H9 (cell line): ENCODE measurements around the gene IL5. TPM values are rescaled to one million over a fixed set of nuclear protein-coding genes. Genes with fewer than 3 reads are reported as not detected.
A peak's percentile ranks its signal among the peaks of the same experiment; 100 is the strongest.

Source experiments
- DNase-seq: peaks from one replicate; pipeline ENCODE4 v3.0.0-alpha.2; 2017
- H2AFZ ChIP-seq: one replicate; pipeline ENCODE4 v1.6.1; 2013; ENCODE audit warnings: mild to moderate bottlenecking, low read length, control low read depth, moderate library complexity
- H2AK5ac ChIP-seq: 2 replicates; pipeline ENCODE4 v1.6.1; 2013; ENCODE audit warnings: low read length, control low read depth, mixed read lengths; ENCODE audit not compliant: insufficient read length
- H2BK120ac ChIP-seq: one replicate; pipeline ENCODE4 v1.6.1; 2013; ENCODE audit warnings: low read depth, mild to moderate bottlenecking, low read length, control low read depth, inconsistent platforms; ENCODE audit not compliant: poor library complexity, severe bottlenecking
- H2BK12ac ChIP-seq: 2 replicates; pipeline ENCODE4 v1.6.1; 2013; ENCODE audit warnings: low read length, control low read depth, mixed read lengths, low read depth; ENCODE audit not compliant: insufficient read length
- H2BK15ac ChIP-seq: 2 replicates; pipeline ENCODE4 v1.6.1; 2013; ENCODE audit warnings: low read depth, low read length, control low read depth
- H2BK20ac ChIP-seq: one replicate; pipeline ENCODE4 v1.6.1; 2013; ENCODE audit warnings: low read depth, mild to moderate bottlenecking, low read length, control low read depth, inconsistent platforms; ENCODE audit not compliant: poor library complexity, severe bottlenecking
- H2BK5ac ChIP-seq: 2 replicates; pipeline ENCODE4 v1.6.1; 2013; ENCODE audit warnings: low read length, control low read depth, mixed read lengths; ENCODE audit not compliant: insufficient read length
- H3K14ac ChIP-seq: 2 replicates; pipeline ENCODE4 v1.6.1; 2013; ENCODE audit warnings: low read length, control low read depth; ENCODE audit not compliant: insufficient read depth
- H3K18ac ChIP-seq: 2 replicates; pipeline ENCODE4 v1.6.1; 2013; ENCODE audit warnings: low read depth, mild to moderate bottlenecking, mixed read lengths, low read length, control low read depth; ENCODE audit not compliant: insufficient read length
- H3K23ac ChIP-seq: 2 replicates; pipeline ENCODE4 v1.6.1; 2013; ENCODE audit warnings: low read length, control low read depth, mixed read lengths, low read depth; ENCODE audit not compliant: insufficient read length
- H3K23me2 ChIP-seq: 2 replicates; pipeline ENCODE4 v1.6.1; 2013; ENCODE audit warnings: low read depth, mild to moderate bottlenecking, mixed read lengths, low read length, control low read depth; ENCODE audit not compliant: insufficient read length, poor library complexity, severe bottlenecking
- H3K27ac ChIP-seq: 2 replicates; pipeline ENCODE4 v1.5.1; 2013; ENCODE audit warnings: low read length, control low read depth, mixed read lengths, low read depth; ENCODE audit not compliant: insufficient read length
- H3K27me3 ChIP-seq: 2 replicates; pipeline ENCODE4 v1.6.1; 2013; ENCODE audit warnings: low read length, control low read depth, inconsistent platforms; ENCODE audit not compliant: insufficient read depth
- H3K4ac ChIP-seq: 2 replicates; pipeline ENCODE4 v1.6.1; 2013; ENCODE audit warnings: low read depth, mild to moderate bottlenecking, control low read depth, inconsistent platforms, low read length, moderate library complexity
- H3K4me1 ChIP-seq: 2 replicates; pipeline ENCODE4 v1.6.1; 2013; ENCODE audit warnings: low read length, control low read depth, inconsistent platforms; ENCODE audit not compliant: insufficient read depth
- H3K4me2 ChIP-seq: 2 replicates; pipeline ENCODE4 v1.6.1; 2013; ENCODE audit warnings: low read length, control low read depth, mixed read lengths; ENCODE audit not compliant: insufficient read length, insufficient read depth
- H3K56ac ChIP-seq: 2 replicates; pipeline ENCODE4 v1.6.1; 2013; ENCODE audit warnings: low read depth, mild to moderate bottlenecking, mixed read lengths, low read length, control low read depth; ENCODE audit not compliant: insufficient read length
- H3K79me1 ChIP-seq: 2 replicates; pipeline ENCODE4 v1.6.1; 2013; ENCODE audit warnings: low read depth, mild to moderate bottlenecking, moderate library complexity, low read length, control low read depth, inconsistent platforms; ENCODE audit not compliant: insufficient read depth, poor library complexity, severe bottlenecking
- H3K79me2 ChIP-seq: 2 replicates; pipeline ENCODE4 v1.6.1; 2013; ENCODE audit warnings: low read length, control low read depth, inconsistent platforms; ENCODE audit not compliant: insufficient read depth
- H3K9ac ChIP-seq: 2 replicates; pipeline ENCODE4 v1.6.1; 2013; ENCODE audit warnings: low read length, control low read depth, mixed read lengths; ENCODE audit not compliant: insufficient read length; ENCODE audit errors: extremely low read depth
- H3K9me3 ChIP-seq: one replicate; pipeline ENCODE4 v1.6.1; 2013; ENCODE audit warnings: low read depth, low read length, inconsistent platforms; ENCODE audit not compliant: control insufficient read depth
- H3T11ph ChIP-seq: one replicate; pipeline ENCODE4 v1.6.1; 2013; ENCODE audit warnings: mild to moderate bottlenecking, low read length, control low read depth, inconsistent platforms
- H4K20me1 ChIP-seq: one replicate; pipeline ENCODE4 v1.6.1; 2013; ENCODE audit not compliant: control insufficient read depth, insufficient read length, insufficient read depth
- H4K5ac ChIP-seq: 2 replicates; pipeline ENCODE4 v1.6.1; 2013; ENCODE audit warnings: low read depth, mild to moderate bottlenecking, mixed read lengths, low read length, control low read depth; ENCODE audit not compliant: insufficient read length
- H4K8ac ChIP-seq: replicated peaks from 2 replicates; pipeline ENCODE4 v1.6.1; 2013; ENCODE audit warnings: low read length, control low read depth, mixed read lengths, low read depth; ENCODE audit not compliant: insufficient read length
- H4K91ac ChIP-seq: 2 replicates; pipeline ENCODE4 v1.6.1; 2013; ENCODE audit warnings: low read depth, mild to moderate bottlenecking, moderate library complexity, mixed read lengths, low read length, control low read depth; ENCODE audit not compliant: insufficient read length
- H3K27ac Mint-ChIP-seq, 3 experiments: 2 replicates in 2 of 3; 3 replicates in 1 of 3; pipeline ENCODE4 v1.8.0; 2020 to 2021; ENCODE audit warnings: mixed read lengths in 3 of 3, mild to moderate bottlenecking in 1 of 3, moderate library complexity in 1 of 3
- H3K27me3 Mint-ChIP-seq: 2 replicates; pipeline ENCODE4 v1.8.0; 2021; ENCODE audit warnings: low read depth, mild to moderate bottlenecking, moderate library complexity, mixed read lengths
- H3K36me3 Mint-ChIP-seq, 3 experiments: 2 replicates in 2 of 3; 3 replicates in 1 of 3; pipeline ENCODE4 v1.8.0; 2020 to 2021; ENCODE audit warnings: low read depth in 3 of 3, mixed read lengths in 3 of 3; ENCODE audit not compliant: insufficient read depth in 1 of 3
- H3K4me1 Mint-ChIP-seq, 2 experiments: 2 replicates each; pipeline ENCODE4 v1.8.0; 2020; ENCODE audit warnings: mixed read lengths in 2 of 2
- H3K4me3 Mint-ChIP-seq, 2 experiments: 2 replicates in 1 of 2; 3 replicates in 1 of 2; pipeline ENCODE4 v1.8.0; 2020 to 2021; ENCODE audit warnings: mild to moderate bottlenecking in 2 of 2, mixed read lengths in 2 of 2, moderate library complexity in 1 of 2
- H3K9me3 Mint-ChIP-seq, 2 experiments: 2 replicates in 1 of 2; 3 replicates in 1 of 2; pipeline ENCODE4 v1.8.0; 2020; ENCODE audit warnings: mild to moderate bottlenecking in 2 of 2, mixed read lengths in 2 of 2, moderate library complexity in 1 of 2
- WGBS: extraction: QIAGEN DNeasy Blood & Tissue Kit; methylation state at CpG from one replicate; pipeline ENCODE4 v1.1.7; 2013; ENCODE audit warnings: missing lambda C conversion rate, low lambda C conversion rate, mixed read lengths; ENCODE audit not compliant: insufficient read length; ENCODE audit errors: extremely low coverage; 5-methylcytosine and 5-hydroxymethylcytosine counted together
- total RNA-seq: library from RNA; stranded (reverse); gene quantifications from 2 replicates; pipeline ENCODE4 v1.2.1, GENCODE V29; 2021
- TF ChIP-seq, protein P1 (sequence below): fragments of 200-600 bp; sonication (generic); conservative IDR thresholded peaks from 3 replicates; pipeline ENCODE4 v1.8.0; 2021; ENCODE audit warnings: antibody characterized with exemption, mild to moderate bottlenecking

IL5 gene
- total RNA-seq, 1 experiment from 2014 or later: not detected

DNA sequence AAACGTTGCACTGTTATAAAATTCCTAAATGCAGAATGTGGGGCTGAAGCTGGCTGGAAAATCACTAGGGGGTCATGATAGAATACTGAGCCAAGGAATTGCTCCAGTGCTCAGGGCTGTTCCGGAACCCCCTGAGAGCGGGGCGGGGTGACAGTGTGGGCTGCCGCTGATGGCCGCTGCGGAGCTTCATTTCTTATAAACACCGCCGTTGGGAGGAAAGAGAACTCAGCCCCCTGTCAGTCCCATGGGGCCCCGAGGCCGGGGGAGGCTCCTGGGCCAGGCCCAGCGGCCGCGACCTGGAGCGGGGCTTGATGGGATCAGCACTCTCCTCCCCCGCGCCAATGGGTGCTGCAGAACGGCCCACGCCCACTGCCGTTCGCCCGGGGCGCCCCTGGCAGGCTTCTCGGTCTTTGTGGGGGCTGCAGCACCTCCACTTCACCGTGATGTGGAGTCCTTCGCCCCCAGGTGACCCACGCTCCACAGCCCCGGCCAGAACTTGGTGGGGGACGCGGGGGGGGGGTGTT is 47.6 kb downstream of the IL5 start:
- Mint-ChIP-seq H3K27me3 (peaks cover 28% of the 10 kb centered on the region), H3K4me1 (peaks cover 24 to 26% of the 10 kb centered on the region in 2 experiments), H3K9me3 (no peaks in the 10 kb centered on the region), H3K27ac (peak overlapping the region in 2 of 3 experiments; percentile 13 to 68; a peak in 1 of 7 replicates), H3K36me3 (no peaks in the 10 kb centered on the region), H3K4me3 (peak overlapping the region; percentile 82 to 92)
- H3K79me1 ChIP-seq: no peaks in the 10 kb centered on the region
- no peak overlapping the region for H3K4ac ChIP-seq
- H3K4me1 ChIP-seq: 0 out of 2 replicates have a peak, but pooled peaks cover 3% of the 10 kb centered on the region
- no peak overlapping the region for H2BK12ac ChIP-seq
- H2BK15ac ChIP-seq: no peak overlapping the region
- no peak overlapping the region for H3K23ac ChIP-seq
- H2AFZ ChIP-seq: no peak overlapping the region
- no peak overlapping the region; the same call in 1 of the 2 replicates for H3K14ac ChIP-seq
- peak overlapping the region; percentile 3 for H3K9ac ChIP-seq
- H2BK120ac ChIP-seq: no peak overlapping the region
- DNase-seq: peak; percentile 69
- H3T11ph ChIP-seq: no peak overlapping the region
- H2AK5ac ChIP-seq: no peak overlapping the region
- WGBS: no CpG with 5 or more reads among the region's 30 CpGs
- no peak overlapping the region for H3K18ac ChIP-seq
- H3K4me2 ChIP-seq: peak overlapping the region; percentile 55
- H4K5ac ChIP-seq: no peak overlapping the region
- H3K79me2 ChIP-seq: no peaks in the 10 kb centered on the region
- no peak overlapping the region for H3K56ac ChIP-seq
- H3K27me3 ChIP-seq: no peaks in the 10 kb centered on the region; the same call in 1 of the 2 replicates
- H4K8ac ChIP-seq: no peak overlapping the region
- TF ChIP-seq, protein P1, sequence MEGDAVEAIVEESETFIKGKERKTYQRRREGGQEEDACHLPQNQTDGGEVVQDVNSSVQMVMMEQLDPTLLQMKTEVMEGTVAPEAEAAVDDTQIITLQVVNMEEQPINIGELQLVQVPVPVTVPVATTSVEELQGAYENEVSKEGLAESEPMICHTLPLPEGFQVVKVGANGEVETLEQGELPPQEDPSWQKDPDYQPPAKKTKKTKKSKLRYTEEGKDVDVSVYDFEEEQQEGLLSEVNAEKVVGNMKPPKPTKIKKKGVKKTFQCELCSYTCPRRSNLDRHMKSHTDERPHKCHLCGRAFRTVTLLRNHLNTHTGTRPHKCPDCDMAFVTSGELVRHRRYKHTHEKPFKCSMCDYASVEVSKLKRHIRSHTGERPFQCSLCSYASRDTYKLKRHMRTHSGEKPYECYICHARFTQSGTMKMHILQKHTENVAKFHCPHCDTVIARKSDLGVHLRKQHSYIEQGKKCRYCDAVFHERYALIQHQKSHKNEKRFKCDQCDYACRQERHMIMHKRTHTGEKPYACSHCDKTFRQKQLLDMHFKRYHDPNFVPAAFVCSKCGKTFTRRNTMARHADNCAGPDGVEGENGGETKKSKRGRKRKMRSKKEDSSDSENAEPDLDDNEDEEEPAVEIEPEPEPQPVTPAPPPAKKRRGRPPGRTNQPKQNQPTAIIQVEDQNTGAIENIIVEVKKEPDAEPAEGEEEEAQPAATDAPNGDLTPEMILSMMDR: no peak
- no peak overlapping the region for H2BK20ac ChIP-seq
- peaks cover 18% of the 10 kb centered on the region for H3K23me2 ChIP-seq
- no peaks in the 10 kb centered on the region for H3K9me3 ChIP-seq
- H4K20me1 ChIP-seq: no peaks in the 10 kb centered on the region
- H4K91ac ChIP-seq: no peak overlapping the region
- H2BK5ac ChIP-seq: no peak overlapping the region
- no peak overlapping the region for H3K27ac ChIP-seq
